Stimulated activated CD4-positive, alpha-beta T cell treated with anti-CD3 and anti-CD28 coated beads, Interleukin-12 subunit alpha, Interleukin-12 subunit beta, amount 100 ng/mL, for 48 hours (primary cell): ENCODE measurements around the gene LYPD6.
"Not testable (repeated sequence)": the region's sequence is repeated elsewhere in the genome, so short reads cannot be mapped to it uniquely, and the experiment has no call there.

Experiments
- DNase-seq, 3 donors: peaks; one replicate each; pipeline ENCODE4 v3.0.0-alpha.2; 2020; ENCODE audit warnings: low read depth in 2 of 3, low spot score in 1 of 3

The LYPD6 gene

DNA sequence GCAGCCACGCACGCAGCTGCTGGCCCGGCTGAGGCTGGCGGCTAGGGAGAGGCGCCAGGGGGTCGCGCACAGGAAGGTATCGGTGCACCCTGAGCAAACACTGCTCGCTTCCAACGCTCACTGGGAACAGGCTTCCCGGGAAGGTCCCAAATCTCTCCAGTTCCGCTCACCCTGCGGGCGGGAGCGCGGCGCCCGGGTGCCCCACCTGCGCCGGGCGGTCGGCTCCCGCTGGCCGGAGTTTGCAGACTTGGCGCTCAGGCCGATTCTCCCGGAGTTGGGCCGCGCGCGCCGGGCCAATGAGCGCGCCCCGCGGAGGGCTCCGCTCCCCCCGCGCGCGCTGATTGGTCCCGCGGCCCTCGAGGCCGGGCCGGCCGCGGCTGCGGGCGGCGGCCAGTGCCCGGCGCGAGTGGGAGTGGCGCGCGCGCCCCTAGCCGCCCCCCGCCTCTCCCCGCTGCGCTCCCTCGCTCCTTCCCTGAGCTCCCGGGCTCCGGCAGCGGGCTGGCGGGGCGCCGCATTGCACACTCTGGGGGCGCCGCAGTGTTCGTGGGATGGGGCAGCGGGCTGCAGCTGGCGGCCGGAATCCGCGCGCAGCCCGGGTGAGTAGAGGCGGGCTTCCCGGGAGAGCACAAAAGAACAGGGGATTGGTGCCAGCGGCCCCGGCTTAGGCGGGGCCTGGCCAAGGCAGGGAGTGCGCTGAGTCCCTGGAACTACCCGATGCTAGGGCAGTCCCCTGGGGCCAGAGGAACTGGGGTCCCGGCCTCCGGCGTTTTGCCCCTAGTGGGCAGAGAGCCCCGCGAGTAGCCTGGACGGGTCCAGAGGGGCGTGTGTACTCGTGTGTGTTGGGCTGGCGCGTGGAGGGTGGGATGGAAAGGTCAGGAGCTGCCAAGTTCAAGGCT lies at the start of gene LYPD6:
Gene LYPD6 (plus strand): TSS at position 461 of the 896 bp plus-strand sequence. CDS start 107,122 bp downstream, outside the sequence.
- no peak for DNase-seq

GRCh38 chr2:149281441-149281840 lies 48.9 kb upstream of the LYPD6 start:
- DNase-seq: no peak

- no peak for DNase-seq
Observed at GRCh38 chr2:149290662-149291061, 39.7 kb upstream of the LYPD6 start.

- DNase-seq: no peak
Observed at GRCh38 chr2:149291881-149292280, 38.5 kb upstream of the LYPD6 start.

GRCh38 chr2:149296031-149296430 lies 34.4 kb upstream of the LYPD6 start:
- no peak for DNase-seq

DNA sequence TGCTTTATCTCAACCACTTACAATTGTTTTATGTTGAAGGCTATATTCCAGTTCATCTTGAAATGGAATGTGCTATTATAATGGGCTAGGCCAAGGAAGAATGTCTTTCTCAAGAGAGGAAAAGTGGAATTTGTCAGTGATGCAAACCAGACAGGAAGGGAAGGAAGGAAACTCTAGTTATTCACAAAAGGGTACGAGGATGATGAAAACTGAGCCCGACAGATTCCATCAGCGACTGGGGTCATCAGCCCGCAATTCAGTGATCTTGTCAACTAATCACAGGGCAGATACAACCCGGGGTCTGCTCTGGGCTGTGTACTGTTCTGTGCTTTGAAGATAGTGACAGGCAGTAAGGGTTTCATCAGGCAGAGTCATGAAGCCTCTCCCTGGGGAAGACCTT lies 23.4 kb upstream of the LYPD6 start:
- no peak for DNase-seq

DNA sequence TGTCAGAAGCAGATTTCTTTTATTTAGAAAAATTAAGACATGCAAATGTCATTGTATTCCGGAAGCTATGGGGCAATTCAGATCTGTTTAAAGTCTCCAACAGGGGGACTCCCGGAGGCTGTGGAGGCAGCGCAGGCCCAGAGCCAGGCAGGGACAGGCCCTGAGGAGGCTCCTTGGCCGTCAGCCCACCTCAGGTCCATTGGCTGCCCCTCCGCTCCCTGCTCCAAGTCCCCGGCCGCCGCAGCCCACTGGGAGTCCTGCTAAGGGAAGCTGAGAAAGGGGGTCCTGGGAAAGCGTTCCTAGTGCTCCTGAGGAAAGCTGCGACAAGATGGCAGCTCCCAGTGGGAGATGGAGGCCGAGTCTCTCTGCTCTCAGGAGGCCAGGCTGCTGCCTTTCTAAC lies 20.0 kb upstream of the LYPD6 start:
- no peak for DNase-seq

GRCh38 chr2:149312039-149312438 lies 18.3 kb upstream of the LYPD6 start:
- DNase-seq: no peak

DNA sequence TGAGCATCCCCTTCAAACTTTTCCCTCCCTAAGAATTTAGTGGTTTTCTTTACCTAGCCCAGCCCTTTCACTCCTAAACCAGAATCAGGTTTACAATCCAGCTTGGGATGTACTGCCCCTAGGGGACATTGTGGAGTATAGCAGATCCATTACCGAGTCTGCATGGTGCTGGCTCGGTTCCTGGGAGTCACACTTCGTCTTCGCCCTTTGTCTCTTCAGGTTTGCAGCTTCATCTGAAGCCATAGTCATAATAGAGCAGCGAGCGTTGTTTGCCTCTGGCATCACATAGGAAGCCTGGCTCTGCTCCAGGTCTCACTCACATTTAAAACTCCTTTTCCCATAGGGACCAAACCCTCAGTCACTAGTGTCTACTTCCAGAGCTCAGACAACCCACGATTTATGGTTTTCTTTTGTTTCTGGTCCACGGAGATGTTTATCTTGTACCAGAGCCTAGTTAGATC lies 16.8 kb upstream of the LYPD6 start:
- DNase-seq: no peak

DNA sequence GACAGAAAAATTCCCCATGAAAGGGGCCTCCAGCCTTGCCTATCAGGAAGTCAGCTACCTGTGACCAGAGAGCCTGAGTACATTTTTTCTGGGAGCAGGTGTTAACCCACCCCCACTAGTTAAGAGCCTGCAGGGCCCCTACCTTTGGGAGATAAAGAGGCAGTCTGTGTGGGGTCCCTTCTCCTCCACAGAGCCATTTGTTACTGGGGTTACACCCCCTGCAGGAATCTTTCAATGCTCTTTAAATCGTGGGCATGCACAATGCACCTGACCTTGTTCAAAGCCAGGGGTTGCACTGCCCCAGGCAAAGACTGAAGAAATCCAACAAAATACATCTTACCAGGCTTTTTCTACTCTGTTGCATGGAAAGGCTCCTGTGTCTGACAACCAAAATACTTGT lies 15.7 kb upstream of the LYPD6 start:
- DNase-seq: no peak

DNA sequence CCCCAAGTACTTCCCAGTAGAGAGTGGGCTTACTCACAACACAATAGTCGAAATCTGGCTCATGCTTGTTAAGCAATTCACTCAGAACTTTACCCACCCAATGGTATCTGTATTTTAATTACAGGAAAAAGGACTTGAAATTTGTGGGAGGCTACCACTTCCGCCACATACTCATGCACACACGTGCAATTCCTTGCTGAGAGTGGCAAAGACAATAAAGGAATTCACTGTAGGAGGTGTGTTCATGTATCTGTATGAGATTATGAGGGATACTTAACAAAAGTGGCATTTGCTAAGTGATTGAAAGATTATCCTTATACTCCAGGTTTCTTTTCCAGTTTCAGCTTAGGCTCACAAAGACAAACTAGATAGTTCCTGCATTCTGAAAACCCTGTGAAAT lies 14.9 kb upstream of the LYPD6 start:
- no peak for DNase-seq

- DNase-seq: not testable (repeated sequence)
Observed at GRCh38 chr2:149318566-149318965, 11.8 kb upstream of the LYPD6 start.

- no peak for DNase-seq
Observed at GRCh38 chr2:149320362-149320761, 10.0 kb upstream of the LYPD6 start.

DNA sequence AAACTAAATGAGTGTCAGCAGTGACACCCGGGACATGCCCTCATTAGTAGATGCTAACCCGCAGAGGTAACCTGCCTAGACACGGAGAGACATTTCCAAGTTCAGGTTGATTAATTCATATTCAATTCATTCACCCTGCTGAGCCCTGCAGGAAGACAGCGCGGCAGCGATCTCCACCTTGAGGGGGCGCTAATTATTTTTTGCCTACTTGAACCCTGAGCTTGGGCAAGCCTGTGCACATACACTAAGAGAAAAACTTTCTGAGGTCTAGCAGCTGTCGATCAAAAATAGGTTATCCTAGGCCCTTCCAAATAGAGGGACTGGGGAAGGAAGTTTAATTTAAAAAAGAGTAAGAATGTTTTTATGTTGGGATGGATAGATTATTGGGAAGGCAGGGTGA lies 1.3 kb upstream of the LYPD6 start:
- DNase-seq: no peak

GRCh38 chr2:149329489-149330126 lies 779 bp upstream of the LYPD6 start:
- DNase-seq: no peak

GRCh38 chr2:149331023-149331400 lies 625 bp downstream of the LYPD6 start:
- DNase-seq: no peak

GRCh38 chr2:149332364-149332763 lies 2.0 kb downstream of the LYPD6 start:
- no peak for DNase-seq

GRCh38 chr2:149333636-149334035 lies 3.2 kb downstream of the LYPD6 start:
- DNase-seq: no peak

DNA sequence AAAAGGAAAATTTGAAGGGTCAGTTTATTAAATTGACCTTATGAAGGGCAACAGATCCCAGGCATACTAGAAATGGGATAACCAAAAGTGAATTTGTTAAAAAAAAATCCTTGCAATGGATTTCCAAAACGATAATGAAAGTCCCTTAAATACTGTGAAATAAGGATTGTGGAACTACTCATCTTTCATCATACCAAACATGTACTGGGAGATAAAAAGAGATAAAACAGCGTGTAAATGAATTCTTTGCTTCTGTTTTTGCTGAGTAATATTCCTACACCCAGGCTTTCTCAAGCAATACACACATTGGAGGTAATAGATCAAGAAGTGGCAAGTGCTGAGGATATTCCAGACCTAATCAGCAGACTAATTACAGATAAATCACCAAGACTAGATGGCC lies 3.8 kb downstream of the LYPD6 start:
- DNase-seq: no peak

DNA sequence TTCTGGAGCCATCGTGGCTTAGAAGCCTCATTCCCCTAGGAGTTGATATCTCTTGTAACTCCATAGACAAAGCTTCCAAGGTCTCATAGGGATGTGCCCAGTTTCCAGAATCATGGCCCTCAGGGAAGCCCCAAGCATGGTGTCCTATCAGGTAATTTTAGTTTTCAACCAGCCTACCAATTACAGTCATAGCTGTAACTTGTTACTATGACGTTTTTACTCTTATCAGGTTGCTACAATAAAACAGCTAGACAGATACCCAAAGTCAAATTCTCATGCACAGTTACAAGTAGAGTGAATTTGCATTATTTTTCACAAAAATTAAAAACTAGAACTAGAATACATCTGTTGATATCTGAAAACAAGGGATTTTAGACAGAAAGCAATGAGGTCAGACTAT lies 8.9 kb downstream of the LYPD6 start:
- no peak for DNase-seq

- no peak for DNase-seq
Observed at GRCh38 chr2:149342509-149342908, 12.1 kb downstream of the LYPD6 start.

GRCh38 chr2:149344105-149344504 lies 13.7 kb downstream of the LYPD6 start:
- no peak for DNase-seq

DNA sequence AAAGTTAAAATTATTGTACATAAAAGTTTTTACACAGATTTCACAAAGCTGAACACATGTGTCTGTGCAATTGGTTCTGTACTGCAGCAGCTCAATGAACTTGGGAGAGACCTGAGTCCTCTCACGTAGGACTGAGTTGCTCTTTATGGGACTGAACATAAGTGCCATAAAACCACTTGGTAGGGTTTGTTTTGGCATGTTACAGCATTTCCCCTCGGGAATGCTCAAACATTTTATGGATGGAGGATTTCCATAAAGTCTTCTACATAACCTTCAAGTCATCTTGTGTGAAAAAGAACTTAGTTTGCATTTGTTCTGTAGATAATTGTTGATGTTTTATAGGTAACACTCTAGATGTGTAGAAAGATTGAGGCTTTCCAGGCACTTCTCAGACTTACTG lies 15.9 kb downstream of the LYPD6 start:
- no peak for DNase-seq
